ENCODE results near the gene PRKCB.
"Not testable (repeated sequence)": the region's sequence is repeated elsewhere in the genome, so short reads cannot be mapped to it uniquely, and the experiment has no call there.

PRKCB gene

DNA sequence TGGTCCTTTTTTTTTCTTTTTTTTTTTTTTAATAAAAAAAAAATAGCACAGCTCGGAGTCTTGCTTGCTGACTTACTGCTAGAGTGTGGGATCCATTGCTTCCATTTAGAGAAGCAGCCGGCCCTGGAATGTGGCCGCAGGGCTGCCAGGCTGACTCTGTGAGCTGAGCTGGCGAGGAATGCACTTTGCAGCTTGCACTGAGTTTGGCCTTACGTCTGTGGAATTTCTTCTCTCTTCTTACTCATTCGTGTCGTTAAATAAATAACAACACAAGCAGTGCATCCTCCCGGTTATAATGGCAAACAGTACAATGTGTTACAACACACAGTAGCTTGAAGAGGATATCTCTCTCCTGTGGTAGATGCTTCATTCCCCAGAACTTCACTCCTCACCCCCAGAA is 69.2 kb downstream of the PRKCB start:
- Histone ChIP-seq H3K9me3 (ENCODE audit: low read length) (no peaks in the 10 kb centered on the region), H3K4me1 (ENCODE audit: insufficient read depth, low read length) (no peaks in the 10 kb centered on the region), H3K4me3 (ENCODE audit: low read length) (no peak overlapping the region), H2AFZ (ENCODE audit: low read depth, low read length) (no peak overlapping the region), H3K27me3 (ENCODE audit: insufficient read depth, low read length) (peaks cover 3% of the 10 kb centered on the region), H3K36me3 (ENCODE audit: insufficient read depth, low read length) (no peaks in the 10 kb centered on the region)

DNA sequence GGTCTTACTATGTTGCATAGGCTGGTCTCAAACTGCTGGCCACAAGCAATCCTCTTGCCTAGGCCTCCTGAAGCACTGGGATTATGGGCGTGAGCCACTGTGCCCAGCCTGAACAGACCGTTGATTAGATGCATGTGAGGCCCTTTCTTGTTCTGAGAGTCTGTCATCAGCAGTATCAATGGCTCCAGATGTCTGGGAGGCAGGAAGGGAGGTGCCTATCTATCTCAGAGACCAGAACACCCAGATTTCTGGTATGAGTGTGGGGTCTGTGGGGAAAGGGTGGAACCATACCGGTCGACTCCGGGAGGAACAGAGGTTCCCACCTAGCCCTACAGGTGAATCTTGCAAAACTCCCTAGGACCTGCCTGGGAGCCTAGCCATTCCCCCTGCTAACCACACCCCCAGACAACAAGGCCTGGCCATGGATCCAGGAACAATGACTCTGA is 71.7 kb downstream of the PRKCB start:
- no peaks in the 10 kb centered on the region for H3K36me3 ChIP-seq (ENCODE audit: insufficient read depth, low read length)

DNA sequence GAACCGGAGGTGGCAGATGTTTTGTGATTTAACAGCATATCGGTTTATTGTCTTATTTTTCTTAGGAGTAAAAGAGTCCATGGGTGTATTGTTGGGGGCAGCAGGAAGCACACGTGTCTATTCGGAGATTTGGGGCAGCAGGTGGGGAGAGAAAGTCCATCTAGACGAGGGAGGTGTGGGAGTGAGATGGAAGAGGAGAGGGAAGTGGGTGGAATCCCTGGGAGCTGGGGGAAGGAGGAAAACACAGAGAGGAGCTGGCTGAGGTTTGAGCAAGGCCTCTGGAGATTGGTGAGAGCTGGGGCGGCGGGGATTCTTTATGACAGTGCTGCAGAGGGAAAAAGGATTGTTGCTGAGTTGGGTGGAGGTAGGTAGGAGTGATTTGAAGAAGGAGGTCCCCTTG is 72.1 kb downstream of the PRKCB start:
- H3K9me3 ChIP-seq (ENCODE audit: low read length) = no peaks in the 10 kb centered on the region
- peaks cover 3% of the 10 kb centered on the region for H3K27me3 ChIP-seq (ENCODE audit: insufficient read depth, low read length)
- H2AFZ ChIP-seq (ENCODE audit: low read depth, low read length) = no peak overlapping the region
- no peaks in the 10 kb centered on the region for H3K4me1 ChIP-seq (ENCODE audit: insufficient read depth, low read length)
- no peak overlapping the region for H3K4me3 ChIP-seq (ENCODE audit: low read length)
- H3K36me3 ChIP-seq (ENCODE audit: insufficient read depth, low read length) = no peaks in the 10 kb centered on the region

More for the DNA sequence above, 71.7 kb downstream of the PRKCB start:
- H3K4me3 ChIP-seq (ENCODE audit: low read length) = no peak overlapping the region
- H3K9me3 ChIP-seq (ENCODE audit: low read length) = no peaks in the 10 kb centered on the region
- no peaks in the 10 kb centered on the region for H3K4me1 ChIP-seq (ENCODE audit: insufficient read depth, low read length)
- peaks cover 3% of the 10 kb centered on the region for H3K27me3 ChIP-seq (ENCODE audit: insufficient read depth, low read length)
- no peak overlapping the region for H2AFZ ChIP-seq (ENCODE audit: low read depth, low read length)

DNA sequence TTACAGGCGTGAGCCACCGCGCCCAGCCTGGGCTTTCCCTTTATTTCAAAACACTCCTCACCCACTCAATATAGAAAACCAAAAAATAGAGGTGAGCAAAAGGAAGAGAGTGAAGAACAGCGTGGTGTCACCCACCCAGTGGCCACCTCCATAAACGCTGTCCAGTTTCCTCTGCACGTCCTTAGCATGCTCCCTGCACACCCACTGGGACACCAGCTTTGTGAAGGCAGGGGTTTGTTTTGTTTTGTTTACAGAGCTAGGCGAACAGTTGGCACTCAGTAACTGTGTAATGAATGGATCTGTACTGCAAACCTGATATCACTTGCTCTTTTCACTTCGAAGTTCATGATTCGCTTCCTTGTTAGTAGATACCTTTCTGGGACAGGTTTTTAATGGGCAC is 73.0 kb downstream of the PRKCB start:
- no peaks in the 10 kb centered on the region for H3K9me3 ChIP-seq (ENCODE audit: low read length)
- H3K27me3 ChIP-seq (ENCODE audit: insufficient read depth, low read length) = peaks cover 3% of the 10 kb centered on the region
- H3K4me3 ChIP-seq (ENCODE audit: low read length) = no peak overlapping the region
- H2AFZ ChIP-seq (ENCODE audit: low read depth, low read length) = no peak overlapping the region
- no peaks in the 10 kb centered on the region for H3K4me1 ChIP-seq (ENCODE audit: insufficient read depth, low read length)
- H3K36me3 ChIP-seq (ENCODE audit: insufficient read depth, low read length) = no peaks in the 10 kb centered on the region

DNA sequence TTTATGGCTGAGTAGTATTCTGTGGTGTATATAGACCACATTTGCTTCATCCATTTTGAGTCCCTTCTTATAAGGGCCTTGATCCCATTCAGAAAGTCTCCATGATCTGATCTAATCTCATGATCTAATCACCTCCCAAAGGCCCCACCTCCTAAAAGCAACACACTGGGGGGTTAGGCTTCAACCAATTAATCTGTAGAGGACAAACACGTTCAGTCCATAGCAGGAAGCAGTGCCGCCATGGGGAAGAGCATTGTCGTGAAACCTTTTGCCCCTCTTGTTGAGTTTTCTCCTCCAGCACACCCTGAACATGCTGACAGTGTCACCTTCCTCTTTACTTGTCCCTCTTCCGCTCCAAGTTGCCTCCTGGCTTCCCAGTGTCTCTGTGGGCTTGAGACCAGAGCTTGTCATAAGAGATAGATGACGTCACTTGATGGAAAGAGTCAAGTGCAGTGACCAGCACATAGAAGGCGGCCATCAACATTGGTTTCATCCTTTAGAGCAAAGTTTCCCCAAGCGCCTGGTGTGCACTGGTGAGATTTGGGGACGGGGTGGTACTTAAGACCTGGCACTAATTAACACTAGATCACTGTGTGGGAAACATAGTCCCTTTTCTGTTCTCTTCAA is 74.1 kb downstream of the PRKCB start:
- Histone ChIP-seq H2AFZ (ENCODE audit: low read depth, low read length) (no peak overlapping the region), H3K27me3 (ENCODE audit: insufficient read depth, low read length) (peaks cover 3% of the 10 kb centered on the region), H3K4me1 (ENCODE audit: insufficient read depth, low read length) (no peaks in the 10 kb centered on the region), H3K9me3 (ENCODE audit: low read length) (no peaks in the 10 kb centered on the region), H3K36me3 (ENCODE audit: insufficient read depth, low read length) (no peaks in the 10 kb centered on the region), H3K4me3 (ENCODE audit: low read length) (no peak overlapping the region)

DNA sequence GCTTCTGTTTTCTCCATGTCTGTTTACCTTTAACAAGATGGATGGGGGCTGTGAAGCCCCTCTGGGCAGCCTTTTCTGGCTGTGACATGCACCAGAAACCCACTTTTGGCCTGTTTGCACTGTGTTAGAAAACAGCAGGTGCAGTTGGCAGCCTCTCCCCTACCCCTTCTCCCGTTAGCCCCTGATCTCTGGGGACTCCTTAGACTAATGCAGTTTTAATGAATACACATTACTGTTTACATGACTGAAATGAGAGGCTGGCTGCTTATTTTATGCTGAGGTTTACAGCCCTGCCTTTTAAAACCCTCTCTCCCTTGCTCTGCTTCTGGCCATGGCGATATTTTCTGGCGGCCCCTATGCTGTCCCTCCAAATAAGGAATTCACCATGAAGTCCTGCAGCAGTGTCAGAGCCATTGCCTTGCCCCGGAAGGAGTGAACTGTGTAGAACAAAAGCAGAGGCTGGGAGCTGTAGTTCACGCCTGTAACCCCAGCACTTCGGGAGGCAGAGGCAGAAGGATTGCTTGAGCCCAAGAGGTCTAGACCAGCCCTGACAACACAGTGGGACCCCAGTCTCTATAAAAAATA is 79.3 kb downstream of the PRKCB start:
- Histone ChIP-seq H3K27me3 (ENCODE audit: insufficient read depth, low read length) (no peaks in the 10 kb centered on the region), H2AFZ (ENCODE audit: low read depth, low read length) (no peak overlapping the region), H3K36me3 (ENCODE audit: insufficient read depth, low read length) (no peaks in the 10 kb centered on the region), H3K9me3 (ENCODE audit: low read length) (no peaks in the 10 kb centered on the region), H3K4me1 (ENCODE audit: insufficient read depth, low read length) (no peaks in the 10 kb centered on the region), H3K4me3 (ENCODE audit: low read length) (no peak overlapping the region)

DNA sequence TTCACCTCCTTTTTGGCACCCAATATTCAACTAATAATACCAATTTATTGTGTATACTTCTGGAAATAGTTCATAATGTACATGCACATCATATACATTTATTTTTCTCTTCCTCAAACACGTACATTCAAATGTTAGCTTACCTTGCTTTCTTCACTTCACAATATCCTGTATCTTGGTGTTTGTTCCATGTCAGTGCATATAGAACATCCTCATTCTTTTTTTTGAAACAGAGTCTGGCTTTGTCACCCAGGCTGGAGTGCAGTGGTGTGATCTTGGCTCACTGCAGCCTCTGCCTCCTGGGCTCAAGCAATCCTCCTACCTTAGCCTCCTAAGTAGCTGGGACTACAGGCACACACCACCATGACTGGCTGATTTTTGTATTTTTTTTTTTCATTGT is 80.8 kb downstream of the PRKCB start:
- not testable (repeated sequence) for H3K9me3 ChIP-seq (ENCODE audit: low read length); H3K27me3 ChIP-seq (ENCODE audit: insufficient read depth, low read length); H3K4me3 ChIP-seq (ENCODE audit: low read length); H3K36me3 ChIP-seq (ENCODE audit: insufficient read depth, low read length); H3K4me1 ChIP-seq (ENCODE audit: insufficient read depth, low read length); H2AFZ ChIP-seq (ENCODE audit: low read depth, low read length)

DNA sequence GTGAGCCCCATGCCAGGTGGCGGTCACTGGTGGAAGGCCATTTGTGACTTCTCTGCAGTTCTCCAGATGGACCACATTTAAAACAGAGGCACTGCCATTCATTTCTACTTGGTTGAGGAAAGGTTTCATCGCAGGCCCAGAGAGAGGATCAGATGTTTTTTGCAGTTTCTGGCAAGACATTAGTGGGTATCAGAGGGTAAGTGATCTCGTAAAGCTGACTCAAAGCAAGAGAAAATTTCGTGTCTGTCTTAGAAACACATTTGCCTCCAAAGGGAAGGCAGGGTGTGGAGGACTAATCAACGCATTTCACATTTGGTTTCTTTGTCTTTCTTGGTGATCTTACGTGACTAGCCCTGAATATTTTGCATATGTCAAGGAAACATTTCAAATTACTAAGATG is 81.8 kb downstream of the PRKCB start:
- H3K36me3 ChIP-seq (ENCODE audit: insufficient read depth, low read length) = no peaks in the 10 kb centered on the region
- H3K27me3 ChIP-seq (ENCODE audit: insufficient read depth, low read length) = no peaks in the 10 kb centered on the region
- H3K9me3 ChIP-seq (ENCODE audit: low read length) = no peaks in the 10 kb centered on the region
- no peaks in the 10 kb centered on the region for H3K4me1 ChIP-seq (ENCODE audit: insufficient read depth, low read length)
- H3K4me3 ChIP-seq (ENCODE audit: low read length) = no peak overlapping the region
- H2AFZ ChIP-seq (ENCODE audit: low read depth, low read length) = no peak overlapping the region

DNA sequence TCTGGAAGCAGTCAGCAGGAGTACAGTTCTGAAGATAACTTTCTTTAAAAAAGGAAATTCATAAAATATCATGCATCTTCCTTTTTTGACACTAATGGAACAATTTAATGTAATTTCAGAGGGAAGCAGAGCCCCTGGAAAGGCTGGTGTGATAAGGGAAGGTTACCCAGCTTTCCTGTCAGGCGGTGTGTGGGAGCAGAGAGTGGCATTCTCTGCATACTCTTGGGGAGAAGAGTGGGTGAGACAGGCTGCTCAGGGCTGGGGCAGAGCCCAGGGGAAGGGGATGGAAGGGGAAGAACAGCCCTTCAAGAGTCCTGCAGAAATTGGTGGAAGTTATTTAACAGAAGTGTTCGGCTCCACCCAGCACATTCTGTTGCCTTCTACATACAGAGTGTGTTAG is 84.7 kb downstream of the PRKCB start:
- no peak overlapping the region for H2AFZ ChIP-seq (ENCODE audit: low read depth, low read length)
- H3K4me1 ChIP-seq (ENCODE audit: insufficient read depth, low read length) = no peaks in the 10 kb centered on the region
- no peaks in the 10 kb centered on the region for H3K36me3 ChIP-seq (ENCODE audit: insufficient read depth, low read length)
- H3K27me3 ChIP-seq (ENCODE audit: insufficient read depth, low read length) = no peaks in the 10 kb centered on the region
- H3K4me3 ChIP-seq (ENCODE audit: low read length) = no peak overlapping the region
- H3K9me3 ChIP-seq (ENCODE audit: low read length) = no peaks in the 10 kb centered on the region

DNA sequence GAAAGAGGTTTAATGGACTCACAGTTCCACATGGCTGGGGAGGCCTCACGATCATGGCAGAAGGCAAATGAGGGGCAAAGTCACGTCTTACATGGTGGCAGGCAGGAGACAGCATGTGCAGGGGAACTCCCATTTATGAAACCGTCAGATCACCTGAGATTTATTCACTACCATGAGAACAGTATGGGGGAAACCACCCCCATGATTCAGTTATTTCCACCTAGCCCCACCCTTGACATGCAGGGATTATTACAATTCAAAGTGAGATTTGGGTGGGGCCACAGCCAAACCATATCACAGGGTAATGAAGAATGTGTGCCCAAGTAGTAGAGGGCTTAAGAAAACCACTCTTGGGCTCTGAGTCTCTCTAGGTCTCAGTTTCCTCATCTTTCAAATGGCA is 85.1 kb downstream of the PRKCB start:
- Histone ChIP-seq H3K4me3 (ENCODE audit: low read length) (no peak overlapping the region), H2AFZ (ENCODE audit: low read depth, low read length) (no peak overlapping the region), H3K4me1 (ENCODE audit: insufficient read depth, low read length) (no peaks in the 10 kb centered on the region), H3K9me3 (ENCODE audit: low read length) (no peaks in the 10 kb centered on the region), H3K36me3 (ENCODE audit: insufficient read depth, low read length) (no peaks in the 10 kb centered on the region), H3K27me3 (ENCODE audit: insufficient read depth, low read length) (no peaks in the 10 kb centered on the region)

DNA sequence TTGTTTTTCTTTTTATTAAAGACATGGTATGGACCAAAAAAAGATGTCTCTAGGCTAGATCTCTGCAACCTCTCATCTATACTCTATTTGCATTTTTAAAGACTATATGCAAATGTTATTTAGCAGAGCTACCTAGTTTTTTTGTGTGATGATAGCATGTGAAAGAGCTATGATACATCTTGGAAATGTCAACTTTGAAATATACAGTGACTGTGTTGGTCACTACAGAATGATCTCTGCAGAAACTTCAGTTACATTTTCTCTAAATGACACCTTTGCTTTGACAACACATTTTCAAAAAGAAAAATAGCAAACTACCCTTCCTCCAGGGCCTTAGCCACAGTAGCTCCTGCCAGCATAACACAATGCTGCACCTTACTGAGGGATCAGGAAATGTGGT is 86.6 kb downstream of the PRKCB start:
- no peak overlapping the region for H3K4me3 ChIP-seq (ENCODE audit: low read length)
- no peak overlapping the region for H2AFZ ChIP-seq (ENCODE audit: low read depth, low read length)
- H3K36me3 ChIP-seq (ENCODE audit: insufficient read depth, low read length) = no peaks in the 10 kb centered on the region
- H3K9me3 ChIP-seq (ENCODE audit: low read length) = no peaks in the 10 kb centered on the region
- H3K27me3 ChIP-seq (ENCODE audit: insufficient read depth, low read length) = no peaks in the 10 kb centered on the region
- H3K4me1 ChIP-seq (ENCODE audit: insufficient read depth, low read length) = no peaks in the 10 kb centered on the region

DNA sequence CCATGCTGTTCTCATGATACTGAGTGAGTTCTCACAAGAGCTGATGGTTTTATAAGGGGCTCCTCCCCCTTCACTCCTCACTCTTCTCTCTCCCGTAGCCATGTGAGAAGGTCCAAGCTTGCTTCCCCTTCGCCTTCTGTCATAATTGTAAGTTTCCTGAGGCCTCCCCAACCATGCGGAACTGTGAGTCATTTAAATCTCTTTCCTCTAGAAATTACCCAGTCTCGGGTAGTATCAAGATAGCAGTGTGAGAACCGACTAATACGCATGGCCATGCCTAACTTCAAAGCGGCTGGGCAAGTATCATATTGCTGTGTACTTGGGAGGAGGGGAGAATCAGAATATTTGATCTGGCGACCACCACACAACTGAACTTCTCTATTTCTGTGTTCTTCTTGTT is 88.3 kb downstream of the PRKCB start:
- Histone ChIP-seq H3K27me3 (ENCODE audit: insufficient read depth, low read length) (no peaks in the 10 kb centered on the region), H3K4me1 (ENCODE audit: insufficient read depth, low read length) (no peaks in the 10 kb centered on the region), H2AFZ (ENCODE audit: low read depth, low read length) (no peak overlapping the region), H3K36me3 (ENCODE audit: insufficient read depth, low read length) (no peaks in the 10 kb centered on the region), H3K4me3 (ENCODE audit: low read length) (no peak overlapping the region), H3K9me3 (ENCODE audit: low read length) (no peaks in the 10 kb centered on the region)

DNA sequence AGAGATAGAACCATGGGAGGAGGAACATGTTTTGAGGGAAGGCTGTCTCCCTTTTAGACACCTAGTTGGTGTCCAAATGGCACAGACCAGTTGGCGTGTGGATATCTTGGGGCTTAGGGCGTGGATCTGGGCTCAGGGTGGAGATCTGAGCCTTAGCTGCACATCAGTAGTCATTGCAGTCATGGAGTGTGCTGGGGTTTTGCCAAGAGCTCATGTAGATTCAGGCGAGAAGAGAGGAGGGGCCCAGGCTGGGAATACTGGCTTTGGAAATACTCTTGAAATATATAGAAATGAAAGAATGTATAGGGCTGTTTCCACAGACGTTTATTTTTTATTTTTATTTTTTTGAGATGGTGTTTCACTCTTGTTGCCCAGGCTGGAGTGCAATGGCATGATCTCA is 92.0 kb downstream of the PRKCB start:
- Histone ChIP-seq H3K4me3 (ENCODE audit: low read length) (no peak overlapping the region), H2AFZ (ENCODE audit: low read depth, low read length) (no peak overlapping the region), H3K27me3 (ENCODE audit: insufficient read depth, low read length) (no peaks in the 10 kb centered on the region), H3K9me3 (ENCODE audit: low read length) (no peaks in the 10 kb centered on the region), H3K4me1 (ENCODE audit: insufficient read depth, low read length) (no peaks in the 10 kb centered on the region), H3K36me3 (ENCODE audit: insufficient read depth, low read length) (no peaks in the 10 kb centered on the region)

DNA sequence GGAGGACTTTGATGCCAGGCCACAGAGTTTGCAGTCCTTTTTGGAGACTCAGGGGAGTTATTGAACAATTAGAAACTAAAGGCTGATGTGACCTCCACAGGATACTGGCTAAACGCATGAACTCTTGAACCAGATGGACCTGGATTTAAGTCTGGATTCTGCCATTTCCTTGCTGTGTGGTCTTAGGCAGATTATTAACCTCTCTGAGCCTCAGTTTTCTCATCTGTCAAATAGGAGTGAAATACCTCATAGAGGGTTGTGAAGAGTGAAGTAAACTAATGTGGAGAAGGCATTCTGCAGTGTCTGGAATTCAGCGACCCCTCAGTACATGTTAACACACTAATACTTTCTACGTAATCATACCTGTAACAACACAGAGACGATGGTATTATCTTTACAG is 93.5 kb downstream of the PRKCB start:
- H3K4me1 ChIP-seq (ENCODE audit: insufficient read depth, low read length) = no peaks in the 10 kb centered on the region

More for the DNA sequence above, 93.5 kb downstream of the PRKCB start:
- H3K27me3 ChIP-seq (ENCODE audit: insufficient read depth, low read length) = no peaks in the 10 kb centered on the region
- no peak overlapping the region for H3K4me3 ChIP-seq (ENCODE audit: low read length)
- no peaks in the 10 kb centered on the region for H3K36me3 ChIP-seq (ENCODE audit: insufficient read depth, low read length)
- H2AFZ ChIP-seq (ENCODE audit: low read depth, low read length) = no peak overlapping the region
- no peaks in the 10 kb centered on the region for H3K9me3 ChIP-seq (ENCODE audit: low read length)
